Trophoblast cell (in vitro differentiated cells and primary cell): ENCODE data around the gene MTAP.
A peak's percentile ranks its signal among the peaks of the same experiment; 100 is the strongest.

Source experiments
- DNase-seq, 2 donors: peaks; one replicate each; pipeline ENCODE4 v3.0.0-alpha.2; 2016
- H2AFZ ChIP-seq: 2 replicates; pipeline ENCODE4 v1.6.1; 2013; ENCODE audit warnings: low read length, moderate library complexity, mild to moderate bottlenecking; ENCODE audit not compliant: insufficient read depth, poor library complexity
- H2AK5ac ChIP-seq: 2 replicates; pipeline ENCODE4 v1.6.1; 2013; ENCODE audit warnings: mild to moderate bottlenecking, low read length
- H2BK120ac ChIP-seq: 2 replicates; pipeline ENCODE4 v1.6.1; 2013; ENCODE audit warnings: low read length, mild to moderate bottlenecking, moderate library complexity; ENCODE audit not compliant: insufficient read depth, poor library complexity
- H2BK12ac ChIP-seq: 2 replicates; pipeline ENCODE4 v1.6.1; 2013; ENCODE audit warnings: mild to moderate bottlenecking, low read length, moderate library complexity
- H2BK5ac ChIP-seq: 2 replicates; pipeline ENCODE4 v1.6.1; 2013; ENCODE audit warnings: low read length, low read depth, moderate library complexity, mild to moderate bottlenecking; ENCODE audit not compliant: poor library complexity
- H3K14ac ChIP-seq: 2 replicates; pipeline ENCODE4 v1.6.1; 2013; ENCODE audit warnings: mild to moderate bottlenecking, low read length
- H3K18ac ChIP-seq: 2 replicates; pipeline ENCODE4 v1.6.1; 2013; ENCODE audit warnings: mild to moderate bottlenecking, low read length
- H3K23ac ChIP-seq: 2 replicates; pipeline ENCODE4 v1.6.1; 2013; ENCODE audit warnings: low read length
- H3K27ac ChIP-seq: 2 replicates; pipeline ENCODE4 v1.5.1; 2013; ENCODE audit warnings: low read depth, mild to moderate bottlenecking, inconsistent platforms, low read length, moderate library complexity
- H3K27me3 ChIP-seq: 2 replicates; pipeline ENCODE4 v1.6.1; 2013; ENCODE audit warnings: inconsistent platforms, mild to moderate bottlenecking, low read length, moderate library complexity; ENCODE audit not compliant: insufficient read depth
- H3K36me3 ChIP-seq, 2 experiments: 1 replicate in 1 of 2; 2 replicates in 1 of 2; pipeline ENCODE4 v1.6.1; 2013; ENCODE audit warnings: low read length in 2 of 2, mild to moderate bottlenecking in 2 of 2, moderate library complexity in 1 of 2; ENCODE audit not compliant: insufficient read depth in 2 of 2, control insufficient read depth in 1 of 2
- H3K4ac ChIP-seq: 2 replicates; pipeline ENCODE4 v1.6.1; 2013; ENCODE audit warnings: low read depth, mild to moderate bottlenecking, low read length, moderate library complexity
- H3K4me1 ChIP-seq, 2 experiments: 1 replicate in 1 of 2; 2 replicates in 1 of 2; pipeline ENCODE4 v1.6.1; 2013; ENCODE audit warnings: low read length in 2 of 2, mild to moderate bottlenecking in 2 of 2, moderate library complexity in 1 of 2; ENCODE audit not compliant: insufficient read depth in 2 of 2, control insufficient read depth in 1 of 2
- H3K4me2 ChIP-seq: 2 replicates; pipeline ENCODE4 v1.6.1; 2013; ENCODE audit warnings: inconsistent platforms, mild to moderate bottlenecking, low read length, moderate library complexity
- H3K4me3 ChIP-seq: 2 replicates; pipeline ENCODE4 v1.5.1; 2013; ENCODE audit warnings: mild to moderate bottlenecking, low read depth, low read length, inconsistent platforms
- H3K79me1 ChIP-seq: one replicate; pipeline ENCODE4 v1.6.1; 2013; ENCODE audit warnings: low read length
- H3K79me2 ChIP-seq: 2 replicates; pipeline ENCODE4 v1.6.1; 2013; ENCODE audit warnings: low read length, mild to moderate bottlenecking; ENCODE audit not compliant: control insufficient read depth, insufficient read depth, poor library complexity
- H3K9ac ChIP-seq: 2 replicates; pipeline ENCODE4 v1.6.1; 2013; ENCODE audit warnings: mild to moderate bottlenecking, low read length
- H3K9me3 ChIP-seq: 2 replicates; pipeline ENCODE4 v1.6.1; 2013; ENCODE audit warnings: low read depth, mild to moderate bottlenecking, control low read depth, inconsistent platforms, low read length; ENCODE audit not compliant: insufficient read depth
- H4K12ac ChIP-seq: 2 replicates; pipeline ENCODE4 v1.6.1; 2013; ENCODE audit warnings: low read depth, mild to moderate bottlenecking, low read length, moderate library complexity
- H4K8ac ChIP-seq: 2 replicates; pipeline ENCODE4 v1.6.1; 2013; ENCODE audit warnings: low read depth, mild to moderate bottlenecking, low read length, moderate library complexity
- H4K91ac ChIP-seq: one replicate; pipeline ENCODE4 v1.6.1; 2013; ENCODE audit warnings: low read depth, mild to moderate bottlenecking, low read length, moderate library complexity
- WGBS: extraction: QIAGEN DNeasy Blood & Tissue Kit; methylation state at CpG from one replicate; pipeline ENCODE4 v1.1.7; 2013; ENCODE audit warnings: missing lambda C conversion rate; ENCODE audit not compliant: insufficient read length, insufficient coverage; ENCODE audit errors: extremely low coverage; 5-methylcytosine and 5-hydroxymethylcytosine counted together

The MTAP gene

DNA sequence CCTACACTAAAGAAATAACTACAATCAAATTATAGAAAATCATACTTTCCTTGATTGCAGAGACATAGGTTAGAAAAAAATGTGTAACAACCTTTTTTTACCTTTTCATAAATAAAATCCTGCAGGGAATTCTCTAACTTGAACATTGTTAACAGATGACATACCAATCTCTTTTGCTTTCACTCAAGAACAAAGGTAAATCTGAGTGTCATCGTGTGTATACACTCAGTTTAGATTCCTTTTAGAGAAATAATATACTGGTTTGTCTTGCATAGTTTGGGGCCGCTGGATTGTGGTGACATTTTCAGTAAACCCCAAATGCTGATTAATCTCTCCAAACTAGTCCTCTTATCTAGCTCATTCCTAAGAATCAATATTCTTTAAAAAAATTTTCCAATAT, 20.8 kb upstream of the MTAP start:
- Histone ChIP-seq H2BK12ac (no peak overlapping the region), H4K91ac (no peak overlapping the region), H3K79me2 (no peaks in the 10 kb centered on the region), H3K27me3 (no peaks in the 10 kb centered on the region), H3K27ac (no peak overlapping the region), H3K4me3 (no peak overlapping the region), H3K4me2 (no peak overlapping the region), H3K4me1 (peaks cover 0 to 2% of the 10 kb centered on the region in 2 experiments), H2BK5ac (no peak overlapping the region), H3K4ac (no peak overlapping the region), H4K12ac (no peak overlapping the region), H3K79me1 (no peaks in the 10 kb centered on the region), H3K9me3 (no peaks in the 10 kb centered on the region), H3K18ac (no peak overlapping the region), H2BK120ac (no peak overlapping the region), H2AFZ (no peak overlapping the region), H3K14ac (no peak overlapping the region), H4K8ac (no peak overlapping the region), H3K23ac (no peak overlapping the region), H3K9ac (no peak overlapping the region), H2AK5ac (no peak overlapping the region), H3K36me3 (no peaks in the 10 kb centered on the region)
- DNase-seq = peak in 1 of 2 donors; percentile 26
- no CpG with 5 or more reads among the region's 2 CpGs for WGBS

DNA sequence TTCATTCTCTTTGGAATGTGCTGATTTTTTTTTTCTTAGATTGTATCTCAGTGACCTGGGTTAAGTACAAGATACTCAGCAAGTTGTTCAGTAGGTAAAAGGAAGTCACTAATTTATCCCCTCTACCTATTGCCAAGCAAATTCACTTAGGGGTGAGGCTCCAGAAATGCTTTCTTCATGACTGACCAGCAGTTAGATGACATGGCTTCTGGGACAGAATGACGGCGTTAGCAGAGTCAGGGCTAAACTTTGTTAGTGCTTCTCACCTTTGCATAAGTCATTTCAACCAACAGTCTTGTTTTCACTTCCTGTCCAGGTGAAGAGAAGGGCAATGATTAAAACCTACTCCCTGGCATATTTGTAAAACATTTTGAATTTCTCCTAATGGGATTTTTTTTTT, 20.2 kb upstream of the MTAP start:
- Histone ChIP-seq H3K4me3 (no peak overlapping the region), H3K27me3 (no peaks in the 10 kb centered on the region), H3K18ac (no peak overlapping the region), H3K27ac (no peak overlapping the region), H3K79me2 (no peaks in the 10 kb centered on the region), H3K4me2 (no peak overlapping the region), H3K79me1 (no peaks in the 10 kb centered on the region), H3K14ac (no peak overlapping the region), H2AK5ac (no peak overlapping the region), H2BK12ac (no peak overlapping the region), H3K36me3 (no peaks in the 10 kb centered on the region), H2BK5ac (no peak overlapping the region), H4K12ac (no peak overlapping the region), H3K9me3 (no peaks in the 10 kb centered on the region), H4K8ac (no peak overlapping the region), H3K9ac (no peak overlapping the region), H4K91ac (no peak overlapping the region), H2BK120ac (no peak overlapping the region), H2AFZ (no peak overlapping the region), H3K23ac (no peak overlapping the region), H3K4me1 (peaks cover 0 to 2% of the 10 kb centered on the region in 2 experiments), H3K4ac (no peak overlapping the region)
- DNase-seq = peak; percentile 54 to 61
- no CpG with 5 or more reads among the region's 2 CpGs for WGBS

DNA sequence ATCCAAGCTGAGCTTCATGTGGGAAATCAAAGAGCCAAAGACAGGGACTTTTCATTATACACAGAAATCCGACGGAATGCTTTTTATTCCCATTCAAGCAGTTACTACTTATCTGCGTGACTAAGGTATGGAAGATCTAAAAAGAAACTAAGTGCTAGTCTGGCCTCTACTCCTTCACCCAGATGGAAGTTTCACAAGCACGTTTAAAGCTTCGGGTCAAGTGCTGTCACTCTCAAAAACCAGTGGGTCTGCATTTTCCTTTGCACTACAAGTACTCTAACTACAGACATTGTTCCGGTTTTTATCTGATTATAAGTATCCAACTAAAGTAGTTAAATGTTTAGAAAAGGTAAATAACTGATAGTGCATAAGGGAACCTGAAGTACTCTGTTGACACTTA, 13.7 kb upstream of the MTAP start:
- H2BK5ac ChIP-seq = no peak overlapping the region
- no peak overlapping the region for H4K12ac ChIP-seq
- H4K8ac ChIP-seq = no peak overlapping the region
- H3K4me2 ChIP-seq = no peak overlapping the region
- no peak overlapping the region for H3K23ac ChIP-seq
- no peak overlapping the region for H2AK5ac ChIP-seq
- peaks cover 3% of the 10 kb centered on the region in 2 experiments for H3K4me1 ChIP-seq
- H3K79me1 ChIP-seq = peaks cover 2% of the 10 kb centered on the region
- H3K36me3 ChIP-seq = no peaks in the 10 kb centered on the region
- no peak overlapping the region for H3K9ac ChIP-seq
- H3K4ac ChIP-seq = no peak overlapping the region
- no CpG with 5 or more reads among the region's 6 CpGs for WGBS
- H2BK120ac ChIP-seq = no peak overlapping the region
- no peak overlapping the region for H3K18ac ChIP-seq
- no peak overlapping the region for H3K27ac ChIP-seq
- H3K4me3 ChIP-seq = no peak overlapping the region
- H3K9me3 ChIP-seq = no peaks in the 10 kb centered on the region
- no peak overlapping the region for H3K14ac ChIP-seq
- H2AFZ ChIP-seq = no peak overlapping the region
- no peaks in the 10 kb centered on the region for H3K79me2 ChIP-seq
- H2BK12ac ChIP-seq = no peak overlapping the region
- no peak overlapping the region for H4K91ac ChIP-seq
- no peaks in the 10 kb centered on the region for H3K27me3 ChIP-seq
- DNase-seq = peak; percentile 88 to 95

DNA sequence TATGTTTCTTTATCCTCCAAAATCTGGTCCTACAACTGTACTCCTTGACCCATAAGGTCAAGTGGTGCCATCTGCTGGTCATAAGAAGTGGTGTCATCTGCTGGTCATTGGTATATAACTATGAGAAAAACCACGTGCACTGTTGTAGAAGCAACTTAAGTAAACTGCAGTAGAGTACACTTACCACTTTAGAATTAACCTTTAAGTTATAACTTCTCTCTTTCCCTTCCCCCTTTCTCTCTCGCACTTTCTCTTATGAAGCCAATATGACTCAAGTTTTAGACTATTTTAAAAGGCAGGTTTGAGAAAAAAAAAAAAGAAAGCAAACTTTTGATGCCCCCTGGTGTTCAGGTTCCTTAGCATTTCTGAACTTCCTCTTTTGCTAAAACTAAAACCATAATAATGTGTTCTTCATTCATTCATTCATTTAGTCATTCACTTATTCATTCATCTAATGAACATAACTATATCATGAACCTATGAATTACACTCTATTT, 12.8 kb upstream of the MTAP start:
- no CpG with 5 or more reads among the region's 2 CpGs for WGBS
- H3K36me3 ChIP-seq = no peaks in the 10 kb centered on the region
- no peak overlapping the region for H3K4ac ChIP-seq
- no peak overlapping the region for H4K12ac ChIP-seq
- no peak overlapping the region for H2BK5ac ChIP-seq
- no peak overlapping the region for H4K91ac ChIP-seq
- H3K14ac ChIP-seq = no peak overlapping the region
- H3K9ac ChIP-seq = no peak overlapping the region
- no peak overlapping the region for H3K23ac ChIP-seq
- no peak overlapping the region for H3K27ac ChIP-seq
- H2AFZ ChIP-seq = no peak overlapping the region
- H3K9me3 ChIP-seq = no peaks in the 10 kb centered on the region
- no peak overlapping the region for H4K8ac ChIP-seq
- peaks cover 2% of the 10 kb centered on the region for H3K79me1 ChIP-seq
- H3K4me2 ChIP-seq = no peak overlapping the region
- H2BK12ac ChIP-seq = no peak overlapping the region
- peaks cover 3% of the 10 kb centered on the region in 2 experiments for H3K4me1 ChIP-seq
- no peak overlapping the region for H2BK120ac ChIP-seq
- no peak overlapping the region for H2AK5ac ChIP-seq
- DNase-seq = peak; percentile 66 to 96
- no peaks in the 10 kb centered on the region for H3K79me2 ChIP-seq
- H3K27me3 ChIP-seq = no peaks in the 10 kb centered on the region
- H3K4me3 ChIP-seq = no peak overlapping the region
- H3K18ac ChIP-seq = no peak overlapping the region
